ENCODE results near the gene LHFPL6.

Gene LHFPL6

GRCh38 chr13:39531646-39532045 is 71.3 kb downstream of the LHFPL6 start:
- no peak overlapping the region for H3K4me3 ChIP-seq
- no peaks in the 10 kb centered on the region for H3K9me3 ChIP-seq
- DNase-seq (ENCODE audit: low spot score in 2 of 2): no peak
- no peaks in the 10 kb centered on the region for H3K27me3 ChIP-seq (ENCODE audit: low read depth)
- in situ Hi-C loops (cut with MboI; ENCODE audit: low sequenced_read_pairs): no loop called here
- no peaks in the 10 kb centered on the region for H3K4me1 ChIP-seq
- no peaks in the 10 kb centered on the region for H3K36me3 ChIP-seq (replicated peaks)

DNA sequence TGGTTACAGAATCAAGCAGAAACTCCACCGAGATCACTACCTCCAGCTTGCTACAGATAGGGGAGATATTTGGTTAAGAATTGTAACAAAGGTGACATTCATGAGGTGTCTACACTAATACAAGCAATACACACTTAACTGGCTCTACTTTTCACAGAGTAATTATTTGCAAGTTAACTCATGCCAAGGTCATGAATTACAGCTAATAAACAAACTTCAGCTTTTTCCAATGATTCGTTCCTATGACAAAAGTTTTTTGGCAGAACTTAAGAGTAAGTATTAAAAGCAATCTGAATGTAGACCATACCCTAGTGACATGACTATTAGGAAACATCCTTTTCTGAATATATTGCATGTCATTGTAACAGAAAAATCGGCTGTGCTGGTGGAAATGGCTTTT is 72.1 kb downstream of the LHFPL6 start:
- no peak for DNase-seq (ENCODE audit: low spot score in 2 of 2)
- H3K36me3 ChIP-seq (replicated peaks): no peaks in the 10 kb centered on the region
- no peaks in the 10 kb centered on the region for H3K4me1 ChIP-seq
- H3K27me3 ChIP-seq (ENCODE audit: low read depth): no peaks in the 10 kb centered on the region
- H3K4me3 ChIP-seq: no peak overlapping the region
- H3K9me3 ChIP-seq: no peaks in the 10 kb centered on the region
- in situ Hi-C loops (cut with MboI; ENCODE audit: low sequenced_read_pairs): no loop called here

DNA sequence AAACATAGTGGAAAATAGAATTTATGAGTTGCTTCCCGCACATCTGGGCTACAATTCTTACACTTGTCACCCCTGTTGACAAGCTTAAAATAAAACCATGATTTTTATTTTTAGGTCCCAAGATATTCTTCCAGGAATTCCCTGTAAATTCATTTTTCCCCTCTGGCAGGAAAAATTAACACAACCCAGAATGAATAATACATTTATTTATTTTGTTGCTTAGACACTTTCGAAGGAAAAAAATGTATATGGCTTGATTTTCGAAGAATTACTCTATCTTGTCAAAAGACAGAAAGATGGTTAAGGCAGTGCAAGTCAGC is 74.4 kb downstream of the LHFPL6 start:
- Histone ChIP-seq H3K27me3 (ENCODE audit: low read depth) (no peaks in the 10 kb centered on the region), H3K9me3 (no peaks in the 10 kb centered on the region), H3K4me1 (no peaks in the 10 kb centered on the region), H3K36me3 (replicated peaks) (no peaks in the 10 kb centered on the region), H3K4me3 (no peak overlapping the region)
- in situ Hi-C loops (cut with MboI; ENCODE audit: low sequenced_read_pairs): no loop called here
- DNase-seq (ENCODE audit: low spot score in 2 of 2): no peak

- Histone ChIP-seq H3K4me1 (no peaks in the 10 kb centered on the region), H3K9me3 (no peaks in the 10 kb centered on the region), H3K4me3 (no peak overlapping the region), H3K27me3 (ENCODE audit: low read depth) (no peaks in the 10 kb centered on the region), H3K36me3 (replicated peaks) (no peaks in the 10 kb centered on the region)
- in situ Hi-C loops (cut with MboI; ENCODE audit: low sequenced_read_pairs): no loop called here
- no peak for DNase-seq (ENCODE audit: low spot score in 2 of 2)
Observed at GRCh38 chr13:39527961-39528660, 74.9 kb downstream of the LHFPL6 start.

DNA sequence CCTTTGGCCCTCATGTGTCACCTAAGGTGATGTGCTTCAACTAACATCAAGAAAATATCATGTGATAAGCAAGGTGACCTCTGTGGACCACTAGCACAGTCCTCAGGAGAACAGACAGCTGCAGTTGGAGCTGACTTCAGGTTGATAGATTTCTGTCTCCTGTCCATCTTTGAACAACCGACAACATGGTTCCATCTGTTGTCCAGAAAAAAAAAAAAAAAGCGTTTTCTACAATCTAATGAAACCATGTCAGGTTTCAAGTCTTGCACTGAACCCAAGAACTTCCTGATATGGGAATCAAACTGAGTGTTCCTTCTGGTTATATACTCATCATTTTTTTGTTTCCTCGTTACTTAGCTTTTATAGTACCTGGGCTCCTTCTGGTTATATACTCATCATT is 75.7 kb downstream of the LHFPL6 start:
- in situ Hi-C loops (cut with MboI; ENCODE audit: low sequenced_read_pairs): no loop called here
- DNase-seq (ENCODE audit: low spot score in 2 of 2): no peak
- H3K4me1 ChIP-seq: no peaks in the 10 kb centered on the region
- H3K9me3 ChIP-seq: no peaks in the 10 kb centered on the region
- H3K36me3 ChIP-seq (replicated peaks): no peaks in the 10 kb centered on the region
- H3K27me3 ChIP-seq (ENCODE audit: low read depth): no peaks in the 10 kb centered on the region
- no peak overlapping the region for H3K4me3 ChIP-seq

- DNase-seq (ENCODE audit: low spot score in 2 of 2): no peak
- Histone ChIP-seq H3K4me1 (no peaks in the 10 kb centered on the region), H3K36me3 (replicated peaks) (no peaks in the 10 kb centered on the region), H3K27me3 (ENCODE audit: low read depth) (no peaks in the 10 kb centered on the region), H3K4me3 (no peak overlapping the region), H3K9me3 (no peaks in the 10 kb centered on the region)
- in situ Hi-C loops (cut with MboI; ENCODE audit: low sequenced_read_pairs): no loop called here
Observed at GRCh38 chr13:39526499-39526898, 76.5 kb downstream of the LHFPL6 start.

DNA sequence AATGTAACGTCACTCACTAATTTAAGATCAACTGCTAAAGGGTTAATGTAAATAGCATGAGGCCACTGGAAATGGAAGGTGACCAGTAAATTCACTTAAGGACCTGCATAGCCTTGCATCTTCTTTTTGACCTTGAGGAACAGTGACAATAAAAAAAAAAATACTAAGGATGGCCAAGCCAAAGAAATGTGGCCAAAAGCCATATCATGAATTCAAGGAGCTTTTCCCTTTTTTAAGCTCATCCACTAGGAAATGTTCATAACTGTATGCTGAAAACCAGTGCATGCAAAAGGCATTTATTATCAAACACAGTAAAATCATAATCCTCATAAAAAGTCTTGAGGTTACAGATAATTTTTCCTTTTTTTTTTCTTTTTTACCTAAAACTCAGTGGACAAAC is 77.5 kb downstream of the LHFPL6 start:
- in situ Hi-C loops (cut with MboI; ENCODE audit: low sequenced_read_pairs): no loop called here

DNA sequence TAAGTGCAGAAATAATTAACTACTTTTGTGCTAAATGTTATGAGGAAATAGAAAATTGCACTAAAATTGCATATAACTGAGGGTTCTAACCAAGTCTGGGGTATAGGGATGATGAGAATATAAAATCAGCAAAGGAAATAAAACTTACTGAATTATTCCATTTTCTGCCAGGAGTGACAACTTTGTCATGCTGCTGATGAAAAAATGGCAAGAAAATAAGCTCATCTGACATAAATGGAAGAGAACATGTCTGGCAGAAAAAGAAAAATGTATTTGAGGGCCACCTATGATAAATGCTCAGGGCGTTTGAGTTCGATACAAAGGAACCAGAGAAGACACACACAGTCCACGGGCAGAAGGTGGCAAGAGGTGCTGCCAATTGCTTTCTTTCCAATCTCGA is 78.2 kb downstream of the LHFPL6 start:
- Histone ChIP-seq H3K36me3 (replicated peaks) (no peaks in the 10 kb centered on the region), H3K4me1 (no peaks in the 10 kb centered on the region), H3K4me3 (no peak overlapping the region), H3K9me3 (no peaks in the 10 kb centered on the region), H3K27me3 (ENCODE audit: low read depth) (no peaks in the 10 kb centered on the region)
- in situ Hi-C loops (cut with MboI; ENCODE audit: low sequenced_read_pairs): no loop called here
- no peak for DNase-seq (ENCODE audit: low spot score in 2 of 2)

More for the DNA sequence above, 77.5 kb downstream of the LHFPL6 start:
- no peaks in the 10 kb centered on the region for H3K27me3 ChIP-seq (ENCODE audit: low read depth)
- H3K36me3 ChIP-seq (replicated peaks): no peaks in the 10 kb centered on the region
- no peaks in the 10 kb centered on the region for H3K4me1 ChIP-seq
- H3K9me3 ChIP-seq: no peaks in the 10 kb centered on the region
- DNase-seq (ENCODE audit: low spot score in 2 of 2): no peak
- no peak overlapping the region for H3K4me3 ChIP-seq

- Histone ChIP-seq H3K36me3 (replicated peaks) (no peaks in the 10 kb centered on the region), H3K9me3 (no peaks in the 10 kb centered on the region), H3K4me1 (no peaks in the 10 kb centered on the region), H3K27me3 (ENCODE audit: low read depth) (no peaks in the 10 kb centered on the region), H3K4me3 (no peak overlapping the region)
- in situ Hi-C loops (cut with MboI; ENCODE audit: low sequenced_read_pairs): no loop called here
- no peak for DNase-seq (ENCODE audit: low spot score in 2 of 2)
Observed at GRCh38 chr13:39522329-39522728, 80.7 kb downstream of the LHFPL6 start.

DNA sequence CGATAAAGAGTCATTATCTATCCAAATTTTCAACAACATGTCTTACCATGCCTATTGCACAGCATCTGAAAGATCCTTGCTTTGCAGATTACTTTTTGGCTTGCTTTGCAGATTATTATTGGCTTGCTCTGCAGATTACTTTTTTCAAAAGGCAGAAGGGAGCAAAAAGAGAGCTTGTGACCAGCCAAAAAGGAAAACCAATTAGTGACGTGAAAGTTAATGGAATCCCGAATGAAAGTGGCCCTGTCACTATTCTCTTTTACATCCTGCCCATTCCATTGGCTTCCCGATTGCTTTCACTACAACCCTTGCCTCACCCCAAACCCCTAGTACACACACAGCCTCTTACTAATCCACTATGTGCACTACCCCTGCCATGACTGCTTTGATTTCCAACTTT is 81.3 kb downstream of the LHFPL6 start:
- Histone ChIP-seq H3K4me1 (no peaks in the 10 kb centered on the region), H3K27me3 (ENCODE audit: low read depth) (no peaks in the 10 kb centered on the region), H3K4me3 (no peak overlapping the region), H3K36me3 (replicated peaks) (no peaks in the 10 kb centered on the region), H3K9me3 (no peaks in the 10 kb centered on the region)
- DNase-seq (ENCODE audit: low spot score in 2 of 2): no peak
- in situ Hi-C loops (cut with MboI; ENCODE audit: low sequenced_read_pairs): no loop called here

GRCh38 chr13:39516096-39516495 is 86.9 kb downstream of the LHFPL6 start:
- H3K9me3 ChIP-seq: no peaks in the 10 kb centered on the region
- in situ Hi-C loops (cut with MboI; ENCODE audit: low sequenced_read_pairs): no loop called here
- peaks cover 27% of the 10 kb centered on the region for H3K4me1 ChIP-seq
- DNase-seq (ENCODE audit: low spot score in 2 of 2): no peak
- H3K27me3 ChIP-seq (ENCODE audit: low read depth): no peaks in the 10 kb centered on the region
- no peak overlapping the region for H3K4me3 ChIP-seq
- no peaks in the 10 kb centered on the region for H3K36me3 ChIP-seq (replicated peaks)

GRCh38 chr13:39515224-39515714 is 87.7 kb downstream of the LHFPL6 start:
- in situ Hi-C loops (cut with MboI; ENCODE audit: low sequenced_read_pairs): no loop called here
- Histone ChIP-seq H3K4me3 (no peak overlapping the region), H3K36me3 (replicated peaks) (no peaks in the 10 kb centered on the region), H3K9me3 (no peaks in the 10 kb centered on the region), H3K4me1 (peaks cover 30% of the 10 kb centered on the region), H3K27me3 (ENCODE audit: low read depth) (no peaks in the 10 kb centered on the region)
- no peak for DNase-seq (ENCODE audit: low spot score in 2 of 2)

DNA sequence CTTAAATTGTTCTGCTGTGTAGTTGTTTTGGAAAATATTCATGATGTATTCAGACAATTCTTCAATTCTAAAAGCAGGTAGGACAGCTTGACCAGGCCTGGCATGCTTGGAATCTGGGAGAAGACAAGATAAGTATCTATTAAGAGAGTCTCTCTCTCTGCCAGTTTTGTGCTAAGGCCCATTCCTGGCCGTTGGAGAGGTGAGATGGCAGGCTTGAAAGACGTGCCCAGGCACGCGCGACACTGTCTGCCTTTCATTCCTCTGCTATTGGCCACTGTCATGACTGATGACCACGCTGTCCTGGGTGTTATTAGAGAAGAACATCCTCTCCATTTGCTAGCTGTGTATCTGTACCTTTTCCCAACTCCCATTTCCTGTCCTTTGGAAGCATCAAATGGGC is 90.3 kb downstream of the LHFPL6 start:
- Histone ChIP-seq H3K36me3 (replicated peaks) (no peaks in the 10 kb centered on the region), H3K4me1 (peaks cover 31% of the 10 kb centered on the region), H3K4me3 (no peak overlapping the region), H3K9me3 (no peaks in the 10 kb centered on the region), H3K27me3 (ENCODE audit: low read depth) (no peaks in the 10 kb centered on the region)
- in situ Hi-C loops (cut with MboI; ENCODE audit: low sequenced_read_pairs): no loop called here
- DNase-seq (ENCODE audit: low spot score in 2 of 2): no peak

GRCh38 chr13:39510316-39510695 is 92.7 kb downstream of the LHFPL6 start:
- DNase-seq (ENCODE audit: low spot score in 2 of 2): peak in 1 of 2 experiments; percentile 38
- in situ Hi-C loops (cut with MboI; ENCODE audit: low sequenced_read_pairs): no loop called here
- H3K4me3 ChIP-seq: no peak overlapping the region

More at GRCh38 chr13:39510316-39510695, 92.7 kb downstream of the LHFPL6 start:
- Histone ChIP-seq H3K4me1 (peaks cover 21% of the 10 kb centered on the region), H3K9me3 (no peaks in the 10 kb centered on the region), H3K36me3 (replicated peaks) (no peaks in the 10 kb centered on the region), H3K27me3 (ENCODE audit: low read depth) (no peaks in the 10 kb centered on the region)
